ENCODE measurements around the gene ISL1.

DNA sequence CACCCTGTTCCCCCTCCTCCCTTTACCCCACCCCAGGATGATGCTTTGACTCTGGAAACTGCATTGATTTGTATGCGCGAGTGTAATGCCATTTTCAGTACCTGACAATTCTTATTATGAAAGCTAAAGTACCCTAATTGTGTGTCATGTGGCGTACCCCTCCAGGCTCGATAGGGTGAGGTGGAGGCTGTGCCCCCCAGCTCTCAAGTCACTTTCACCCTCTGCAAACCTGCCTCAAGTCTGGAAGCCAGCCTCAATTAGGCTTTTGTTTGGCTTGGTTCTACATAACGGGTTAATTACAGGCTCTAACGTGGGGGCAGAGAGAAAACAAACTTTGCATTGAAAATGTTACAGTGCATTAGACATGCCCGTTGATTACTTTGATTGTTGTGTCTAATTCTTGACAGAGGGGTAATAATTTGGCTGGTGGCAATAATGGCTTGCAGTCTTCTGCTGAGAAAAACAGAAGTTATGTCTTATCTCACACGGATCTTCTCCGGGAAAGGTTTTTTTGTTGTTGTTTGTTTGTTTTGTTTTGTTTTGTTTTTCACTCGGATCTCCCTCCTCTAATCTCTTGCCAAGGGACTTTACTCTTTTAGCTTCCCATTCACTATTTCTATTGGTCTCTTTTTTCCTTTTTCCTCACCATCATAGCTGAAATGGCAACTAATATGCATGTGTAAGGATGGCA is 12.6 kb downstream of the ISL1 start:
- TF ChIP-seq, protein P1, sequence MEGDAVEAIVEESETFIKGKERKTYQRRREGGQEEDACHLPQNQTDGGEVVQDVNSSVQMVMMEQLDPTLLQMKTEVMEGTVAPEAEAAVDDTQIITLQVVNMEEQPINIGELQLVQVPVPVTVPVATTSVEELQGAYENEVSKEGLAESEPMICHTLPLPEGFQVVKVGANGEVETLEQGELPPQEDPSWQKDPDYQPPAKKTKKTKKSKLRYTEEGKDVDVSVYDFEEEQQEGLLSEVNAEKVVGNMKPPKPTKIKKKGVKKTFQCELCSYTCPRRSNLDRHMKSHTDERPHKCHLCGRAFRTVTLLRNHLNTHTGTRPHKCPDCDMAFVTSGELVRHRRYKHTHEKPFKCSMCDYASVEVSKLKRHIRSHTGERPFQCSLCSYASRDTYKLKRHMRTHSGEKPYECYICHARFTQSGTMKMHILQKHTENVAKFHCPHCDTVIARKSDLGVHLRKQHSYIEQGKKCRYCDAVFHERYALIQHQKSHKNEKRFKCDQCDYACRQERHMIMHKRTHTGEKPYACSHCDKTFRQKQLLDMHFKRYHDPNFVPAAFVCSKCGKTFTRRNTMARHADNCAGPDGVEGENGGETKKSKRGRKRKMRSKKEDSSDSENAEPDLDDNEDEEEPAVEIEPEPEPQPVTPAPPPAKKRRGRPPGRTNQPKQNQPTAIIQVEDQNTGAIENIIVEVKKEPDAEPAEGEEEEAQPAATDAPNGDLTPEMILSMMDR (IDR thresholded peaks at IDR 0.05): no peak
- no peak for TF ChIP-seq POLR2A (IDR thresholded peaks at IDR 0.05)

Data from body of pancreas (tissue), 4 donors.